ENCODE results near the gene C8B.

DNA sequence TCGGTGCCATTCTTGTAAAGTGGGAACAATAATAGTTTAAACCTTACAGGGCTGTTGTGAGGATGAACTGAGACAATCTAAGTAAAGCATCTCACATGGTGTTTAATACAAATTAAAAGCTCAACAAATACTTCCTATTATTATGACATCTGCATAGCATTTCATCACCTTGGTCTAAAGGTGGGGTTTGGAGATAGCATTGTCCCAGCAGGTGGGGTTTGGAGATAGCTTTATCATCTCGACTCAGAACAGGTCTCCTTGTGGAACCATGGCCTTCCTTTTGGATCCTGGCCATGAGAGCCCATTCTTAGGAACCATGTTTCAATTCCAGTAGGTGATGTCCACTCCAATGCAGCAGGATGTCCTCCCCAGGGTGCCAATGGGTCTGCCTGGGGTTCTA is 20.6 kb upstream of the C8B start:
- TF ChIP-seq CTCF (IDR thresholded peaks at IDR 0.05) (no peak), POLR2A (IDR thresholded peaks at IDR 0.05) (no peak)

Data from prostate gland (tissue), 2 donors.